SU-DHL-6 (cell line): ENCODE data around the gene IL24.
"Not testable (repeated sequence)": the region's sequence is repeated elsewhere in the genome, so short reads cannot be mapped to it uniquely, and the experiment has no call there.

Source experiments
- H2AFZ ChIP-seq: fragments of 200-600 bp; sonication (generic); 2 replicates; pipeline ENCODE4 v1.6.1; 2014; ENCODE audit warnings: low read depth, mild to moderate bottlenecking, moderate library complexity, mixed read lengths, antibody characterized with exemption, low read length; ENCODE audit not compliant: severe bottlenecking
- H3F3A ChIP-seq: fragments of 200-600 bp; shearing (Covaris generic); 2 replicates; pipeline ENCODE4 v1.6.0; 2016; ENCODE audit warnings: antibody characterized with exemption, mild to moderate bottlenecking; ENCODE audit not compliant: insufficient read depth
- H3K27ac ChIP-seq: fragments of 200-600 bp; sonication (generic); 2 replicates; pipeline ENCODE4 v1.5.1; 2016; ENCODE audit warnings: low read depth, mild to moderate bottlenecking, low read length, moderate library complexity, mixed read lengths
- H3K27me3 ChIP-seq: fragments of 200-600 bp; sonication (generic), shearing (Covaris generic); 2 replicates; pipeline ENCODE4 v1.6.0; 2014; ENCODE audit warnings: mild to moderate bottlenecking, low read length
- H3K36me3 ChIP-seq: fragments of 200-600 bp; sonication (generic); 2 replicates; pipeline ENCODE4 v1.6.1; 2014; ENCODE audit warnings: mild to moderate bottlenecking, low read length, mixed read lengths
- H3K4me2 ChIP-seq: fragments of 300-600, 200-600 bp; shearing (Covaris generic), sonication (generic); 2 replicates; pipeline ENCODE4 v1.6.0; 2014; ENCODE audit warnings: low read length, low read depth, mild to moderate bottlenecking; ENCODE audit not compliant: poor library complexity, severe bottlenecking
- H3K4me3 ChIP-seq: fragments of 200-600 bp; sonication (generic); 2 replicates; pipeline ENCODE4 v1.5.1; 2014; ENCODE audit warnings: antibody characterized with exemption, low read length, mild to moderate bottlenecking, mixed read lengths; ENCODE audit not compliant: insufficient read depth, poor library complexity, severe bottlenecking
- H3K79me2 ChIP-seq: fragments of 200-600 bp; sonication (generic); 2 replicates; pipeline ENCODE4 v1.6.1; 2014; ENCODE audit warnings: mild to moderate bottlenecking, low read length, moderate library complexity; ENCODE audit not compliant: insufficient read depth
- H3K9ac ChIP-seq: fragments of 200-600 bp; sonication (generic); 2 replicates; pipeline ENCODE4 v1.7.0; 2014; ENCODE audit warnings: mild to moderate bottlenecking, low read length
- H3K9me2 ChIP-seq: fragments of 200-600 bp; sonication (generic); replicated peaks from 2 replicates; pipeline ENCODE4 v1.6.1; 2014; ENCODE audit warnings: low read length; ENCODE audit not compliant: insufficient read depth
- H3K9me3 ChIP-seq: fragments of 200-600 bp; sonication (generic); 2 replicates; pipeline ENCODE4 v1.6.1; 2014; ENCODE audit warnings: low read length, mixed read lengths; ENCODE audit not compliant: insufficient read depth
- H4K20me1 ChIP-seq: fragments of 200-600 bp; sonication (generic); 2 replicates; pipeline ENCODE4 v1.6.1; 2014; ENCODE audit warnings: low read depth, mild to moderate bottlenecking, antibody characterized with exemption, low read length, moderate library complexity, mixed read lengths
- CTCF ChIP-seq: fragments of 200-600 bp; sonication (generic); IDR thresholded peaks from one replicate; pipeline ENCODE4 v1.5.1; 2017; ENCODE audit warnings: antibody characterized with exemption, mild to moderate bottlenecking, low read length, moderate library complexity; ENCODE audit not compliant: insufficient read depth, poor library complexity, severe bottlenecking
- EZH2phosphoT487 ChIP-seq: fragments of 200-600 bp; sonication (generic), shearing (Covaris generic); conservative IDR thresholded peaks from 2 replicates; pipeline ENCODE4 v1.6.1; 2018; ENCODE audit warnings: mild to moderate bottlenecking, antibody characterized with exemption, low read length, moderate library complexity, mixed read lengths

Gene IL24

DNA sequence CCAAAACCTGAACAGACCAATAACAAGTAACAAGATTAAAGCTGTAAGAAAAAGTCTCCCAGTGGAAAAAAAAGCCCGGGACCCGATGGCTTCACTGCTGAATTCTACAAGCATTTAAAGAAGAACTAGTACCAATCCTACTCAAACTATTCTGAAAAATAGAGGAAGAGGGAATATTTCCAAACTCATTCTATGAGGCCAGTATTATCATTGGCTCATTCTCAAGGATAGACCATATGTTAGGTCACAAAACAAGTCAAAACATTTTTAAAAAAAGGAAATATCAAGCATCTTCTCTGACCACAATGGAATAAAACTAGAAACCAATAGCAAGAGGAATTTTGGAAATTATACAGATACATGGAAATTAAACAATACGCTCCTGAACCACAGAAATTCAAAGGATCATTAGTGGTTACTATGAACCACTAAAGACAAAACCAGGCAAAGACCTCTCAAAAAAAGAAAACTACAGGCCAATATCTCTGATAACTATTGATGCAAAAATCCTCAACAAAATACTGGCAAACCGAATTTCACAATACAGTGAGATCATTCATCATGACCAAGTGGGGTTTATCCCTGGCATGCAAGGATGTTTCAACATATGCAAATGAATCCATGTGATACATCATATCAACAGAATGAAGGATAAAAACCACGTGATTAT lies 45.8 kb upstream of the IL24 start:
- Histone ChIP-seq H3K4me3 (no peak overlapping the region), H3K27ac (no peak overlapping the region), H2AFZ (no peak overlapping the region), H3K9me3 (no peaks in the 10 kb centered on the region), H3K79me2 (no peaks in the 10 kb centered on the region), H3K4me2 (no peak overlapping the region), H3K9me2 (no peaks in the 10 kb centered on the region), H4K20me1 (no peaks in the 10 kb centered on the region), H3K36me3 (no peaks in the 10 kb centered on the region), H3F3A (no peaks in the 10 kb centered on the region), H3K27me3 (no peaks in the 10 kb centered on the region), H3K9ac (no peak overlapping the region)
- no peak for TF ChIP-seq EZH2phosphoT487
- TF ChIP-seq CTCF: no peak

GRCh38 chr1:206852662-206853061 lies 44.6 kb upstream of the IL24 start:
- not testable (repeated sequence) for H3F3A ChIP-seq, H3K27ac ChIP-seq, H3K9ac ChIP-seq, H3K36me3 ChIP-seq, H3K79me2 ChIP-seq, H3K4me3 ChIP-seq, H3K27me3 ChIP-seq, H3K9me3 ChIP-seq, H2AFZ ChIP-seq, H4K20me1 ChIP-seq, H3K9me2 ChIP-seq, H3K4me2 ChIP-seq

GRCh38 chr1:206853696-206854095 lies 43.5 kb upstream of the IL24 start:
- H3K9me3 ChIP-seq, H3K27ac ChIP-seq, H3K4me3 ChIP-seq, H4K20me1 ChIP-seq, H3K9ac ChIP-seq, H3K27me3 ChIP-seq, H3K4me2 ChIP-seq, H3K36me3 ChIP-seq, H2AFZ ChIP-seq, H3K9me2 ChIP-seq, H3K79me2 ChIP-seq, H3F3A ChIP-seq: not testable (repeated sequence)

- H3K27ac ChIP-seq: no peak overlapping the region
- H3K9me2 ChIP-seq: no peaks in the 10 kb centered on the region
- no peak overlapping the region for H3K4me3 ChIP-seq
- H3K36me3 ChIP-seq: no peaks in the 10 kb centered on the region
- no peak overlapping the region for H2AFZ ChIP-seq
- no peak overlapping the region for H3K4me2 ChIP-seq
- H4K20me1 ChIP-seq: no peaks in the 10 kb centered on the region
- H3K27me3 ChIP-seq: no peaks in the 10 kb centered on the region
- H3K9ac ChIP-seq: no peak overlapping the region
- H3K79me2 ChIP-seq: no peaks in the 10 kb centered on the region
- no peaks in the 10 kb centered on the region for H3F3A ChIP-seq
- TF ChIP-seq CTCF: no peak
- TF ChIP-seq EZH2phosphoT487: no peak
- no peaks in the 10 kb centered on the region for H3K9me3 ChIP-seq
Measured at GRCh38 chr1:206854401-206855129, 42.7 kb upstream of the IL24 start.
